Aorta (tissue), 5 donors: ENCODE data around the gene MRAS. TPM values are rescaled to one million over a fixed set of nuclear protein-coding genes. Genes with fewer than 3 reads are reported as not detected.

Experiments
- ATAC-seq: fragments of 200-7000 bp; cut with Tn5 transposase; one replicate; pipeline ENCODE4 v1.9.1; 2022; ENCODE audit warnings: moderate library complexity; ENCODE audit not compliant: low FRiP score
- DNase-seq, 2 donors: peaks; one replicate each; pipeline ENCODE4 v3.0.0-alpha.2; 2020
- H3K27ac ChIP-seq, 2 donors: one replicate each; pipeline ENCODE4 v1.5.1; 2013; ENCODE audit warnings: low read length in 2 of 2, mild to moderate bottlenecking in 2 of 2, moderate library complexity in 2 of 2, control low read depth in 1 of 2, inconsistent platforms in 1 of 2, low read depth in 1 of 2
- H3K27me3 ChIP-seq, 2 donors: one replicate each; pipeline ENCODE4 v1.6.1; 2013; ENCODE audit warnings: control low read depth in 1 of 2, low read length in 1 of 2, mild to moderate bottlenecking in 1 of 2, moderate library complexity in 1 of 2; ENCODE audit not compliant: insufficient read depth in 2 of 2, control insufficient read depth in 1 of 2
- H3K36me3 ChIP-seq, 2 donors: one replicate each; pipeline ENCODE4 v1.6.1; 2013; ENCODE audit warnings: control low read depth in 1 of 2, low read length in 1 of 2, mild to moderate bottlenecking in 1 of 2; ENCODE audit not compliant: insufficient read depth in 2 of 2, control insufficient read depth in 1 of 2
- H3K4me1 ChIP-seq, 2 donors: one replicate each; pipeline ENCODE4 v1.6.1; 2013; ENCODE audit warnings: low read length in 2 of 2, control low read depth in 1 of 2, mild to moderate bottlenecking in 1 of 2, moderate library complexity in 1 of 2; ENCODE audit not compliant: insufficient read depth in 2 of 2, control insufficient read depth in 1 of 2
- H3K4me3 ChIP-seq, 2 donors: one replicate each; pipeline ENCODE4 v1.5.1; 2013; ENCODE audit warnings: low read length in 2 of 2, control low read depth in 1 of 2, mild to moderate bottlenecking in 1 of 2
- H3K9me3 ChIP-seq: one replicate; pipeline ENCODE4 v1.6.1; 2013; ENCODE audit warnings: mild to moderate bottlenecking, low read length; ENCODE audit not compliant: control insufficient read depth
- WGBS, 2 donors: extraction: QIAGEN DNeasy Blood & Tissue Kit; methylation state at CpG; one replicate each; pipeline ENCODE4 v1.1.7; 2013; 5-methylcytosine and 5-hydroxymethylcytosine counted together
- intact Hi-C, 2 donors: fragments of 100-400 bp; cut with DNase I; formaldehyde crosslinking; loops; one replicate each; pipeline versions ENCODE4 v1.14.2 to v1.15.0; 2022
- long read RNA-seq, 2 donors: library from polyadenylated mRNA; unstranded; transcript quantifications; one replicate each; pipeline ENCODE4 v2.0.0, GENCODE V29; 2020 to 2021
- polyA plus RNA-seq, 2 donors: library from polyadenylated mRNA; stranded (reverse); fragments of 200-250 nt; gene quantifications; one replicate each; pipeline ENCODE4 v1.2.3, GENCODE V29; 2013
- total RNA-seq, 2 donors: library from RNA; stranded (reverse); fragmentation: NEBNext Ultra II Directional; extraction: Animal tissue kit (Norgen Biotek cat#: 25700); gene quantifications; one replicate each; pipeline ENCODE4 v1.2.1, GENCODE V29; 2021
- donor health status: healthy with polysubstance abuse.
- donor health status: Bipolar disorder and iron deficiency.
- donor health status: DM: no; HTN: no; CAD: no.
- donor health status: DM: no; HTN: no; CAD: no.
- donor health status: DM: yes; HTN: yes; CAD: no.

MRAS gene
- total RNA-seq (10 to 100 TPM; 46.3 to 68.1 TPM), polyA plus RNA-seq (10 to 100 TPM; 22.8 to 33.6 TPM)
- long read RNA-seq, donor 1, transcript MRAS-202 (6 exons, 1,803 nt) = major isoform, 9 of 97 reads
- long read RNA-seq, donor 1, partial matches to known transcripts = 5 of 97 reads
- long read RNA-seq, donor 1, other reads (novel, unspliced or antisense) = 79 of 97 reads
- long read RNA-seq, donor 2, transcript MRAS-202 (6 exons, 1,803 nt) = major isoform, 10 of 26 reads
- long read RNA-seq, donor 2, partial matches to known transcripts = 2 of 26 reads
- long read RNA-seq, donor 2, other reads (novel, unspliced or antisense) = 13 of 26 reads

- Histone ChIP-seq H3K27ac (peak within 1 kb of the TSS; percentile 87 to 92), H3K4me3 (peak within 1 kb of the TSS; percentile 78 to 93), H3K4me1 (no peaks in the 10 kb centered on the region), H3K36me3 (no peaks in the 10 kb centered on the region), H3K9me3 (no peaks in the 10 kb centered on the region), H3K27me3 (no peaks in the 10 kb centered on the region)
- intact Hi-C loops = loop anchor here in 1 of 2 donors (10.0 kb wide), 1 partner anchor 247 kb away; the partner anchor contains the start of gene CEP70
- DNase-seq (peak; percentile 87 to 94), ATAC-seq (peak; percentile 87)
- WGBS, 2 donors = 0 to 1% methylated on average over 74 to 93 of the region's 93 CpGs
Observed at GRCh38 chr3:138347960-138348753, at the start of gene MRAS. TSS of gene MRAS (plus strand) at chr3:138348579. CDS start at chr3:138372884, 24,305 bp downstream.

GRCh38 chr3:138300647-138301046 lies 47.7 kb upstream of the MRAS start:
- Histone ChIP-seq H3K27me3 (no peaks in the 10 kb centered on the region), H3K36me3 (peaks cover 2 to 3% of the 10 kb centered on the region in 2 donors), H3K27ac (no peak overlapping the region), H3K4me1 (no peaks in the 10 kb centered on the region), H3K9me3 (no peaks in the 10 kb centered on the region), H3K4me3 (no peak overlapping the region)
- intact Hi-C loops = no loop called here
- DNase-seq (no peak), ATAC-seq (no peak)
- WGBS, 2 donors = 57 to 64% methylated on average over 2 of the region's 2 CpGs

- H3K27me3 ChIP-seq = peaks cover 0 to 3% of the 10 kb centered on the region in 2 donors
- H3K4me3 ChIP-seq = no peak overlapping the region
- no peak overlapping the region for H3K27ac ChIP-seq
- H3K9me3 ChIP-seq = peaks cover 9% of the 10 kb centered on the region
- 30 to 38% methylated on average over 6 of the region's 6 CpGs for WGBS, 2 donors
- no peak for ATAC-seq
- H3K36me3 ChIP-seq = no peaks in the 10 kb centered on the region
- H3K4me1 ChIP-seq = no peaks in the 10 kb centered on the region
- DNase-seq = no peak
- intact Hi-C loops = no loop called here
Observed at GRCh38 chr3:138303474-138303873, 44.9 kb upstream of the MRAS start.

GRCh38 chr3:138307899-138308298 lies 40.5 kb upstream of the MRAS start:
- ATAC-seq (no peak), DNase-seq (no peak)
- no peaks in the 10 kb centered on the region for H3K4me1 ChIP-seq
- peaks cover 12% of the 10 kb centered on the region for H3K9me3 ChIP-seq
- H3K36me3 ChIP-seq = no peaks in the 10 kb centered on the region
- no peak overlapping the region for H3K4me3 ChIP-seq
- H3K27me3 ChIP-seq = peaks cover 0 to 3% of the 10 kb centered on the region in 2 donors
- intact Hi-C loops = no loop called here
- 86 to 88% methylated on average over 5 of the region's 5 CpGs for WGBS, 2 donors
- no peak overlapping the region for H3K27ac ChIP-seq

- intact Hi-C loops = no loop called here
- Histone ChIP-seq H3K9me3 (peaks cover 12% of the 10 kb centered on the region), H3K27ac (no peak overlapping the region), H3K27me3 (peaks cover 0 to 3% of the 10 kb centered on the region in 2 donors), H3K4me1 (no peaks in the 10 kb centered on the region), H3K36me3 (no peaks in the 10 kb centered on the region), H3K4me3 (no peak overlapping the region)
- ATAC-seq = no peak
- no peak for DNase-seq
Observed at GRCh38 chr3:138308783-138309182, 39.6 kb upstream of the MRAS start.

GRCh38 chr3:138310494-138310893 lies 37.9 kb upstream of the MRAS start:
- ATAC-seq = no peak
- Histone ChIP-seq H3K4me1 (no peaks in the 10 kb centered on the region), H3K9me3 (peaks cover 12% of the 10 kb centered on the region), H3K27ac (no peak overlapping the region), H3K4me3 (no peak overlapping the region), H3K27me3 (peaks cover 0 to 3% of the 10 kb centered on the region in 2 donors), H3K36me3 (no peaks in the 10 kb centered on the region)
- 80% methylated on average over 4 of the region's 4 CpGs for WGBS, 2 donors
- no peak for DNase-seq
- intact Hi-C loops = no loop called here

GRCh38 chr3:138314751-138315150 lies 33.6 kb upstream of the MRAS start:
- 5 to 9% methylated on average over 1 of the region's 1 CpG for WGBS, 2 donors
- no peak overlapping the region for H3K4me3 ChIP-seq
- H3K27me3 ChIP-seq = no peaks in the 10 kb centered on the region
- no peak overlapping the region for H3K27ac ChIP-seq
- H3K36me3 ChIP-seq = no peaks in the 10 kb centered on the region
- ATAC-seq = no peak
- no peak for DNase-seq
- H3K4me1 ChIP-seq = no peaks in the 10 kb centered on the region
- intact Hi-C loops = no loop called here
- no peaks in the 10 kb centered on the region for H3K9me3 ChIP-seq

- H3K36me3 ChIP-seq = no peaks in the 10 kb centered on the region
- WGBS, 2 donors = 92 to 100% methylated on average over 1 of the region's 1 CpG
- no peaks in the 10 kb centered on the region for H3K27me3 ChIP-seq
- DNase-seq (no peak), ATAC-seq (no peak)
- no peak overlapping the region for H3K4me3 ChIP-seq
- no peaks in the 10 kb centered on the region for H3K9me3 ChIP-seq
- no peaks in the 10 kb centered on the region for H3K4me1 ChIP-seq
- no peak overlapping the region for H3K27ac ChIP-seq
- intact Hi-C loops = no loop called here
Observed at GRCh38 chr3:138317687-138318086, 30.7 kb upstream of the MRAS start.

GRCh38 chr3:138323971-138324370 lies 24.4 kb upstream of the MRAS start:
- H3K4me1 ChIP-seq = no peaks in the 10 kb centered on the region
- 10 to 32% methylated on average over 4 of the region's 4 CpGs for WGBS, 2 donors
- no peak overlapping the region for H3K4me3 ChIP-seq
- no peaks in the 10 kb centered on the region for H3K36me3 ChIP-seq
- no peaks in the 10 kb centered on the region for H3K9me3 ChIP-seq
- intact Hi-C loops = no loop called here
- no peaks in the 10 kb centered on the region for H3K27me3 ChIP-seq
- H3K27ac ChIP-seq = no peak overlapping the region
- DNase-seq = no peak
- no peak for ATAC-seq
